ENCODE results near the gene LINGO1.

Gene LINGO1

GRCh38 chr15:77656294-77656693, 23.6 kb upstream of the LINGO1 start:
- DNase-seq (ENCODE audit: low read depth in 1 of 2, low spot score in 1 of 2) = no peak

GRCh38 chr15:77654975-77655374, 22.3 kb upstream of the LINGO1 start:
- DNase-seq (ENCODE audit: low read depth in 1 of 2, low spot score in 1 of 2) = no peak

DNA sequence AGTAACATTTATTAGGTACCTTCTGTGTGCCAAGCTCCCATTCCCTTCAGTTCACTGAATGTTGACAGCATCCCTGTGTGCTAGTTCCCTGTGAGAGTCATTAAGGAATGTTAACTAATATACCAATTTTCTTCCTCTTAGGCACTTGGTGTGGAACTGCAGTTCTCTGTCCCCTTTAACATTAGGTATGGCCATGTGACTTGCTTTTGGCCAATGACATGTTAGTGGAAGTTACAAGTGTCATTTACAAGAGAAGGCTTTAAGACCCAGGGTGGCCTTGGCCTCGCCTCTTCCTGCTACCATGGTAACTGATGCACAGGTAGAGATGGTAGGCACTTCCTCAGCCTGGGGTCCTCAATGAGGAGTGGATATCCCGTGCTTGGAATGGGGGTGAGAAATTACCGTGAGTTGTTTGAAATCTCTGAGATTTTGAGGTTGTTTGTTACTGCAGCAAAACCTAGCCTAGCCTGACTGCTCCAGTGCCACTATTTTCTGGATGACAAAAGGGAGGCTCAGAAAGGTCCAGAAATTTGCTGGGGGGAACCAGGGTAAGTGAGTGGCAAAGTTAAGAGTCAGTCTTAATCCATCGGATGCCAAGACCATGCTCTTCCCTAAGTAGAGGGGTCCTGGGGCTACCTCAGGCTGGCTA, 21.2 kb upstream of the LINGO1 start:
- DNase-seq (ENCODE audit: low read depth in 1 of 2, low spot score in 1 of 2) = no peak

DNA sequence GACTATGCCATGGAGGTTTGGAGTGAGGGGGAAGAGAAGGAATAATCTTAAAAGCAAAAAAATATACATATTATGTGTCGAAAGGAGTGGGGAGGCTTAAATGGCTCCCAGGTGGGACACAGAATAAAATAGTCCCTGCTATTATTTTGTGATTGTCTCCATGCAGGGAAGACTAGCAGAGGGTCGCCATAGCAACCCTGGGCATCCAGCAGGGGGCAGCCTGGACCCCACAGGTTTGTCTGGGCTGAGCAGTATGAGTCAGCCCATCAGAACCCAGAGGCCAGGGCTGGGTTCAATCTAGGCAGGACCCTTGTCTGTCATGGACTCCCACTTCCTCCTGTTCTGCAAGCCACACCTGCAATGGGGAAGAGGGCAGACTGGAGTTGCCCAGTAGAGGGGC, 17.6 kb upstream of the LINGO1 start:
- DNase-seq (ENCODE audit: low read depth in 1 of 2, low spot score in 1 of 2) = no peak

- no peak for DNase-seq (ENCODE audit: low read depth in 1 of 2, low spot score in 1 of 2)
Observed at GRCh38 chr15:77649610-77650009, 16.9 kb upstream of the LINGO1 start.

GRCh38 chr15:77649017-77649416, 16.3 kb upstream of the LINGO1 start:
- no peak for DNase-seq (ENCODE audit: low read depth in 1 of 2, low spot score in 1 of 2)

DNA sequence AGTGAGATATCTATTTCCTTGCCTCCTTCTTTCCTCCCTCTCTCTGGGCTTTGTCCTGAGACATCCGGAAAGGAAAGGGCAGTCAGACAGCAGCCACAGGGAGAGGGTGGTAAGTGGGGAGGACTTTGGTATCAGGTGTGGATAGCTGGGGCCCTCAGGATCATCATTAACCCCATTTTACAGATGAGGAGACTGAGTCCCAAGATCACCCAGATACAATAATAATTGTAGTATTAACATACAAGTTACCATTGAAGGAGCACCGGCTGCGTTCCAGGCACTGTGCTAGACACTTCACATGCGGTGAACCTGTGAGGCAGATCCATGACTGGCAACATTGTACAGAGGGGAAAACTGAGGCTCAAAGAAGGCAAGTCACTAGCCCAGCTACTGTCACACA, 15.2 kb upstream of the LINGO1 start:
- DNase-seq (ENCODE audit: low read depth in 1 of 2, low spot score in 1 of 2) = no peak

GRCh38 chr15:77646104-77646694, 13.5 kb upstream of the LINGO1 start:
- DNase-seq (ENCODE audit: low read depth in 1 of 2, low spot score in 1 of 2) = no peak

DNA sequence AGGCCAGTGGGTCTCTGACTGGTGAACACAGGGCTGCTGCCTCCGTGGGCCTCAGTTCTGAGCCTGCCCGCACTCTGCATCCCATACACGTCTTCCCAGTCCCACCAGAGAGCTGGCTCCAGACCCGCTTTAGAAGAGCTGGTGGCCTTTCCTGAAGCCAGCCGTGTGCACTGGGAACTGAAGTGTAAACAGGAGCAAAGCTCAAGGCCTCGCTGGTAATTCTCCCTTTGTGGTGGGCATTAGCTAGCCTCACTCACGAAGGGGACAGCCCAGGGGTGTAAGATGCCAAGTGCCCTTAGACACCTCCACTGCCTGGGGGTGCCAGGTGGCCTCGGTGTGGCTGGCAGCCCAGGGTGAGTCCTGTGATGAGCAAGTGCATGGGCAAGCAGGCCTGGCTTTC, 12.9 kb upstream of the LINGO1 start:
- no peak for DNase-seq (ENCODE audit: low read depth in 1 of 2, low spot score in 1 of 2)

GRCh38 chr15:77644543-77645247, 12.0 kb upstream of the LINGO1 start:
- DNase-seq (ENCODE audit: low read depth in 1 of 2, low spot score in 1 of 2) = no peak

GRCh38 chr15:77643764-77644163, 11.1 kb upstream of the LINGO1 start:
- no peak for DNase-seq (ENCODE audit: low read depth in 1 of 2, low spot score in 1 of 2)

- no peak for DNase-seq (ENCODE audit: low read depth in 1 of 2, low spot score in 1 of 2)
Observed at GRCh38 chr15:77642793-77643430, 10.2 kb upstream of the LINGO1 start.

GRCh38 chr15:77641999-77642398, 9.3 kb upstream of the LINGO1 start:
- no peak for DNase-seq (ENCODE audit: low read depth in 1 of 2, low spot score in 1 of 2)

GRCh38 chr15:77640615-77641014, 7.9 kb upstream of the LINGO1 start:
- DNase-seq (ENCODE audit: low read depth in 1 of 2, low spot score in 1 of 2) = no peak

DNA sequence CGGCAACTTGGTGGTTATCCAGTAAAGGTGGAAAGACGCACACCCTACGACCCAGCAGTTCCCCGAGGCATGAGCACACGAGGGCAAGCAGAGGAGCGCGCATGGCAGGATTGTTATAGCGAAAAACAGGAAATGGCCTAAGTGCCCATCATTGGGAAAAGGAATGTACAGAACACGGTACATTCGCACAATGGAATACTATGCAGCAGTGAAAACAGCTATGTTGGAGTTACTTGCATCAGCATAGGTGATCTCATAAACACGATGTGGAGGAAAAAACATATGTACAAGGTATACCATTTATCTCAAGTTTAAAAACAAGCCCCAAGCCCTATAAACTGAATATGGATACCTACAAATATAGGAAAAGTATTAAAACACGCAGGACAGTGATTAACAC, 6.7 kb upstream of the LINGO1 start:
- DNase-seq (ENCODE audit: low read depth in 1 of 2, low spot score in 1 of 2) = no peak

GRCh38 chr15:77637851-77638692, 5.4 kb upstream of the LINGO1 start:
- DNase-seq (ENCODE audit: low read depth in 1 of 2, low spot score in 1 of 2) = no peak

- no peak for DNase-seq (ENCODE audit: low read depth in 1 of 2, low spot score in 1 of 2)
Observed at GRCh38 chr15:77636209-77636608, 3.5 kb upstream of the LINGO1 start.

DNA sequence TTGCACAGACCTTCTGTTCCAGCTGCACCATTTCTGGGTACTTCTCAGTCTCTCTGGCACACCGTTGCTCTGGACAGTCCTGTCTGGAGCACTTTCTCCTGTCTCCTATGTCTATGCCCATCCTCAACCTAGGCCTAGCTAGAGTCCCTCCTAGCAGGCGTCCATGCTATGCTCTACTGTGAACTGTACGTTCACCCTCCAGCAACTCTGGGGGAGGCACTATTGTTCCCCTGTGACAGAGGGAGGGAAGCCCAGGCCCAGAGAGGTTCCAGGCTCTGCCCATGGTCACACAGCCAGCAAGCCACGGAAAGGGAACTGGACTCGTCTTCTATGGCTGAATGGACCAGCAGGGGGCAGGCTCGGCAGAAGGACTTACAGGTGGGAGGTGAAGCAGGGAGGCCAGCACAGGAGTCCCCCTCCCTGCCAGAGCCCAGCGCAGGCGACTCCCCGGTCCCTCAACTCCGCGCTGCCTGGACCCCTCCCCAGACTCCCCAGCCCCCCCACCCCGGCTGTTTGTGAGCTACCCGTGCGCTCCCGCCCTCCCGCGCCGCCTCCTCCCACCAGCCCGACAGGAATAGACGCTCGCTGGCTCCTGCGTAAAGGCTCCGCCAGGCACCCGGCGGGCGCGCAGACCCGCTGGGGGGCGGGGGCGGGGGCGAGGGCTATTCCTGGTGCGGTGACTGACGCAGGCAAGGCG, 1.7 kb upstream of the LINGO1 start:
- DNase-seq (ENCODE audit: low read depth in 1 of 2, low spot score in 1 of 2) = peak; percentile 6 to 9

- no peak for DNase-seq (ENCODE audit: low read depth in 1 of 2, low spot score in 1 of 2)
Observed at GRCh38 chr15:77633913-77634265, 1.2 kb upstream of the LINGO1 start.

GRCh38 chr15:77633134-77633912, 611 bp upstream of the LINGO1 start:
- peak; percentile 21 to 24 for DNase-seq (ENCODE audit: low read depth in 1 of 2, low spot score in 1 of 2)
